Fibroblast of the aortic adventitia (primary cell): ENCODE data around the gene SLC9A4. TPM values are rescaled to one million over a fixed set of nuclear protein-coding genes. Genes with fewer than 3 reads are reported as not detected.

Experiments
- DNase-seq: peaks from one replicate; pipeline ENCODE4 v3.0.0-alpha.2; 2010; ENCODE audit warnings: low read depth
- H3K4me3 ChIP-seq: 2 replicates; pipeline ENCODE4 v1.5.1; 2011; ENCODE audit warnings: low read depth, mild to moderate bottlenecking, control low read depth, low read length, moderate library complexity
- small RNA-seq: library from RNA; depleted of rRNA; stranded (forward); fragments of <200 nt; gene quantifications from one replicate; pipeline ENCODE3, GENCODE V24; 2012
- total RNA-seq: library from RNA; depleted of rRNA; stranded (reverse); fragments of >200 nt; gene quantifications from 2 replicates; pipeline ENCODE4 v1.2.3, GENCODE V29; 2012; ENCODE audit warnings: low replicate concordance
- TF ChIP-seq, protein P1 (sequence below): IDR thresholded peaks from 2 replicates; pipeline ENCODE4 v1.5.1; 2011; ENCODE audit warnings: mild to moderate bottlenecking, low read length, control low read depth, inconsistent platforms; ENCODE audit not compliant: insufficient read depth

SLC9A4 gene
- total RNA-seq, 1 donor = not detected

- H3K4me3 ChIP-seq = no peak overlapping the region
- TF ChIP-seq, protein P1, sequence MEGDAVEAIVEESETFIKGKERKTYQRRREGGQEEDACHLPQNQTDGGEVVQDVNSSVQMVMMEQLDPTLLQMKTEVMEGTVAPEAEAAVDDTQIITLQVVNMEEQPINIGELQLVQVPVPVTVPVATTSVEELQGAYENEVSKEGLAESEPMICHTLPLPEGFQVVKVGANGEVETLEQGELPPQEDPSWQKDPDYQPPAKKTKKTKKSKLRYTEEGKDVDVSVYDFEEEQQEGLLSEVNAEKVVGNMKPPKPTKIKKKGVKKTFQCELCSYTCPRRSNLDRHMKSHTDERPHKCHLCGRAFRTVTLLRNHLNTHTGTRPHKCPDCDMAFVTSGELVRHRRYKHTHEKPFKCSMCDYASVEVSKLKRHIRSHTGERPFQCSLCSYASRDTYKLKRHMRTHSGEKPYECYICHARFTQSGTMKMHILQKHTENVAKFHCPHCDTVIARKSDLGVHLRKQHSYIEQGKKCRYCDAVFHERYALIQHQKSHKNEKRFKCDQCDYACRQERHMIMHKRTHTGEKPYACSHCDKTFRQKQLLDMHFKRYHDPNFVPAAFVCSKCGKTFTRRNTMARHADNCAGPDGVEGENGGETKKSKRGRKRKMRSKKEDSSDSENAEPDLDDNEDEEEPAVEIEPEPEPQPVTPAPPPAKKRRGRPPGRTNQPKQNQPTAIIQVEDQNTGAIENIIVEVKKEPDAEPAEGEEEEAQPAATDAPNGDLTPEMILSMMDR = no peak
- DNase-seq = no peak
These were observed 108.9 kb downstream of the SLC9A4 start for GRCh38 chr2:102581911-102582310.

- no peak for DNase-seq
- H3K4me3 ChIP-seq = no peak overlapping the region
- TF ChIP-seq, protein P1 = no peak
These were observed 109.8 kb downstream of the SLC9A4 start for GRCh38 chr2:102582845-102583244.

Small RNAs within 50 kb of the gene (small RNA-seq; reads per million reads assigned to genes)
- gene MIR4772 = not detected

Other genes starting within 250 kb of the SLC9A4 start
- 4.9 and 8.2 TPM in 2 replicates for gene IL1RL1, start 161.7 kb upstream of the SLC9A4 start, total RNA-seq
- gene IL18R1, start 117.4 kb upstream of the SLC9A4 start, total RNA-seq = 4.7 and 6.8 TPM in 2 replicates
- 0.09 TPM in 1 of 2 replicates, not detected in the other for gene IL18RAP, start 50.1 kb upstream of the SLC9A4 start, total RNA-seq
- gene SLC9A2, start 146.3 kb downstream of the SLC9A4 start, total RNA-seq = under 0.01 TPM in 1 of 2 replicates, not detected in the other